ENCODE measurements around the gene ZDHHC14. TPM values are rescaled to one million over a fixed set of nuclear protein-coding genes. Genes with fewer than 3 reads are reported as not detected.

ZDHHC14 gene
- total and polyA plus RNA-seq, 2 of the 8 experiments (the other 6 are each of a cell fraction or from before 2014, with no cell fraction given), result 2.9 to 5.3 TPM

- DNase-seq (ENCODE audit: low read depth in 1 of 2, low spot score in 2 of 2) (no peak), FAIRE-seq (no peak)
- Histone ChIP-seq H2BK5ac (ENCODE audit: low read depth, low read length) (no peak overlapping the region), H3K56ac (replicated peaks; ENCODE audit: insufficient read length, low read depth, low read length) (no peak overlapping the region), H3K4me2 (ENCODE audit: insufficient read depth in 1 of 2, low read depth in 2 of 2, low read length in 2 of 2) (no peak overlapping the region), H2BK15ac (ENCODE audit: low read length) (no peak overlapping the region; the same call in 1 of the 2 replicates), H4K20me1 (replicated peaks in 1 of 2; ENCODE audit: control insufficient read depth in 1 of 2, insufficient read depth in 2 of 2, low read length in 2 of 2) (no peaks in the 10 kb centered on the region), H3K36me3 (ENCODE audit: control insufficient read depth in 2 of 4, insufficient read depth in 4 of 4, low read length in 3 of 4) (no peaks in the 10 kb centered on the region), H3K18ac (ENCODE audit: extremely low read depth, low read length) (no peak overlapping the region), H3K23ac (ENCODE audit: insufficient read length) (no peak overlapping the region), H3K4me1 (replicated peaks in 1 of 4; ENCODE audit: control insufficient read depth in 3 of 4, insufficient read depth in 4 of 4, low read length in 3 of 4) (no peaks in the 10 kb centered on the region), H2AFZ (ENCODE audit: low read length) (no peak overlapping the region), H2BK20ac (ENCODE audit: low read length) (no peak overlapping the region), H3K9ac (replicated peaks in 1 of 4; ENCODE audit: extremely low read depth in 1 of 4, low read depth in 3 of 4, low read length in 3 of 4) (no peak overlapping the region), H3K4ac (replicated peaks; ENCODE audit: insufficient read length, low read depth, low read length) (no peak overlapping the region), H3K14ac (ENCODE audit: insufficient read length) (no peak overlapping the region), H3K27me3 (replicated peaks in 1 of 4; ENCODE audit: control insufficient read depth in 3 of 4, extremely low read depth in 1 of 4, insufficient read depth in 3 of 4, low read length in 3 of 4) (no peaks in the 10 kb centered on the region), H2BK12ac (ENCODE audit: low read depth, low read length) (no peak overlapping the region), H3K23me2 (ENCODE audit: low read depth, low read length) (no peaks in the 10 kb centered on the region), H3K27ac (ENCODE audit: low read depth, low read length) (no peak overlapping the region), H3K9me3 (ENCODE audit: insufficient read depth in 2 of 2, low read depth in 1 of 2, low read length in 1 of 2) (peaks cover 14 to 20% of the 10 kb centered on the region in 2 experiments), H3K4me3 (ENCODE audit: extremely low read depth in 1 of 4, insufficient read depth in 2 of 4, low read depth in 3 of 4, low read length in 4 of 4) (no peak overlapping the region), H3K79me1 (ENCODE audit: low read depth, low read length) (no peaks in the 10 kb centered on the region), H4K5ac (ENCODE audit: insufficient read length, low read depth, low read length) (no peak overlapping the region), H4K8ac (ENCODE audit: extremely low read depth, insufficient read depth, low read length) (no peak overlapping the region), H2AK5ac (ENCODE audit: low read depth, low read length) (no peak overlapping the region), H4K91ac (replicated peaks; ENCODE audit: insufficient read length, low read length) (no peak overlapping the region), H2BK120ac (replicated peaks; ENCODE audit: low read depth, low read length) (no peak overlapping the region), H3K79me2 (ENCODE audit: control insufficient read depth in 1 of 2, insufficient read depth in 2 of 2, low read length in 2 of 2) (no peaks in the 10 kb centered on the region)
- ChIA-PET CTCF (ENCODE audit: partially characterized antibody) (interaction anchor here (0.9 to 4.4 kb wide), 5 partner anchors 10 to 139 kb away, joined by 3 to 19 read pairs (median 3); no protein-coding TSS in a partner anchor), POLR2A (ENCODE audit: partially characterized antibody) (interaction anchor here (1.0 to 1.9 kb wide), 2 partner anchors 11 to 34 kb away, joined by 3 to 6 read pairs; no protein-coding TSS in a partner anchor)
- TF ChIP-seq SP1 (IDR thresholded peaks at IDR 0.05; ENCODE audit: low read depth, low read length), result no peak
- 91% methylated on average over 8 of the region's 8 CpGs; no CpG with 5 or more reads in 1 of the 2 experiments for WGBS, 2 experiments (ENCODE audit: extremely low coverage in 1 of 2, insufficient coverage in 1 of 2, insufficient read length in 1 of 2, insufficient replicate concordance in 2 of 2, low coverage in 1 of 2, low lambda C conversion rate in 2 of 2, missing lambda C conversion rate in 1 of 2)
Observed at GRCh38 chr6:157586476-157587126, 205.6 kb downstream of the ZDHHC14 start.
